BLaER1 treated with 17β-estradiol and CSF1 and Interleukin-3, amounts not matched to agents 10 nM and 100 nM (cell line): ENCODE measurements around the gene SRF.
A peak's percentile ranks its signal among the peaks of the same experiment; 100 is the strongest.
"Not testable (repeated sequence)": the region's sequence is repeated elsewhere in the genome, so short reads cannot be mapped to it uniquely, and the experiment has no call there.

Source experiments
- H3K27ac ChIP-seq, 11 experiments: shearing (Covaris generic); formaldehyde crosslinking; 2 replicates each; pipeline ENCODE4 v1.8.1; 2022
- H3K27me3 ChIP-seq, 11 experiments: shearing (Covaris generic); formaldehyde crosslinking; 2 replicates each; pipeline ENCODE4 v1.8.1; 2022
- H3K36me3 ChIP-seq, 11 experiments: shearing (Covaris generic); formaldehyde crosslinking; 2 replicates each; pipeline ENCODE4 v1.8.1; 2022
- H3K4me1 ChIP-seq, 10 experiments: shearing (Covaris generic); formaldehyde crosslinking; 2 replicates each; pipeline ENCODE4 v1.8.1; 2022
- H3K4me2 ChIP-seq, 11 experiments: shearing (Covaris generic); formaldehyde crosslinking; 2 replicates each; pipeline ENCODE4 v1.8.1; 2022
- H3K4me3 ChIP-seq, 10 experiments: shearing (Covaris generic); formaldehyde crosslinking; 2 replicates each; pipeline ENCODE4 v1.8.1; 2022
- H3K9ac ChIP-seq, 11 experiments: shearing (Covaris generic); formaldehyde crosslinking; 2 replicates each; pipeline ENCODE4 v1.8.1; 2022
- H3K9me3 ChIP-seq, 11 experiments: shearing (Covaris generic); formaldehyde crosslinking; replicated peaks in 1 of 11; 2 replicates each; pipeline ENCODE4 v1.8.1; 2022
- H4K20me1 ChIP-seq, 11 experiments: shearing (Covaris generic); formaldehyde crosslinking; 2 replicates each; pipeline ENCODE4 v1.8.1; 2022
- Cebpa-rat ChIP-seq, 11 experiments: shearing (Covaris generic); IDR thresholded peaks; 2 replicates each; pipeline ENCODE4 v1.8.1; 2022

The SRF gene

GRCh38 chr6:43128926-43129325, 42.1 kb upstream of the SRF start:
- H3K4me3 ChIP-seq = no peak overlapping the region
- H3K27me3 ChIP-seq = no peaks in the 10 kb centered on the region
- H3K9ac ChIP-seq = peak overlapping the region in 3 of 11 experiments; percentile 6 to 43 (median 11); a peak in 2 of 22 replicates
- H3K27ac ChIP-seq = no peak overlapping the region
- peaks cover 0 to 75% (median 51%) of the 10 kb centered on the region in 11 experiments; a peak in 17 of 22 replicates for H4K20me1 ChIP-seq
- H3K4me2 ChIP-seq = no peak overlapping the region
- no peak for TF ChIP-seq Cebpa-rat (IDR thresholded peaks at IDR 0.05)
- H3K9me3 ChIP-seq = no peaks in the 10 kb centered on the region
- H3K4me1 ChIP-seq = peaks cover 13 to 39% (median 29%) of the 10 kb centered on the region in 10 experiments; a peak in 18 of 20 replicates
- H3K36me3 ChIP-seq = peaks cover 14 to 53% (median 45%) of the 10 kb centered on the region in 11 experiments; a peak in 21 of 22 replicates

- Histone ChIP-seq H3K9ac (peak overlapping the region in 4 of 11 experiments; percentile 0 to 43 (median 8); a peak in 2 of 22 replicates), H3K9me3 (no peaks in the 10 kb centered on the region), H3K4me1 (peaks cover 6 to 33% (median 24%) of the 10 kb centered on the region in 10 experiments; a peak in 18 of 20 replicates), H3K27me3 (no peaks in the 10 kb centered on the region), H3K27ac (peak overlapping the region in 1 of 11 experiments; percentile 16; a peak in 1 of 22 replicates), H3K36me3 (peaks cover 14 to 59% (median 49%) of the 10 kb centered on the region in 11 experiments; a peak in 21 of 22 replicates), H3K4me2 (no peak overlapping the region), H4K20me1 (peaks cover 0 to 69% (median 44%) of the 10 kb centered on the region in 11 experiments; a peak in 17 of 22 replicates), H3K4me3 (no peak overlapping the region)
- no peak for TF ChIP-seq Cebpa-rat (IDR thresholded peaks at IDR 0.05)
Measured at GRCh38 chr6:43129434-43130194, 41.5 kb upstream of the SRF start.

GRCh38 chr6:43130429-43130828, 40.6 kb upstream of the SRF start:
- no peak overlapping the region for H3K4me3 ChIP-seq
- TF ChIP-seq Cebpa-rat (IDR thresholded peaks at IDR 0.05) = no peak

GRCh38 chr6:43131379-43131778, 39.7 kb upstream of the SRF start:
- H3K4me2 ChIP-seq, H3K27me3 ChIP-seq, H3K9me3 ChIP-seq, H3K27ac ChIP-seq, H3K9ac ChIP-seq, H3K4me3 ChIP-seq: not testable (repeated sequence)
- Histone ChIP-seq H3K36me3 (peaks cover 14 to 69% (median 60%) of the 10 kb centered on the region in 11 experiments; a peak in 21 of 22 replicates), H4K20me1 (peaks cover 0 to 58% (median 27%) of the 10 kb centered on the region in 11 experiments; a peak in 17 of 22 replicates), H3K4me1 (peaks cover 0 to 16% (median 10%) of the 10 kb centered on the region in 10 experiments; a peak in 15 of 20 replicates)

More at GRCh38 chr6:43130429-43130828, 40.6 kb upstream of the SRF start:
- Histone ChIP-seq H3K9me3 (no peaks in the 10 kb centered on the region), H4K20me1 (peaks cover 0 to 67% (median 36%) of the 10 kb centered on the region in 11 experiments; a peak in 17 of 22 replicates), H3K27ac (no peak overlapping the region), H3K36me3 (peaks cover 14 to 67% (median 56%) of the 10 kb centered on the region in 11 experiments; a peak in 21 of 22 replicates), H3K4me2 (no peak overlapping the region), H3K4me1 (peaks cover 0 to 25% (median 19%) of the 10 kb centered on the region in 10 experiments; a peak in 16 of 20 replicates), H3K27me3 (no peaks in the 10 kb centered on the region), H3K9ac (0 out of 22 replicates have a peak overlapping the region, but pooled peaks of 1 of the 11 experiments have one; percentile 0)

- Histone ChIP-seq H3K9ac (no peak overlapping the region), H3K4me1 (peaks cover 0 to 19% (median 12%) of the 10 kb centered on the region in 10 experiments; a peak in 12 of 20 replicates), H3K27ac (no peak overlapping the region), H3K36me3 (peaks cover 0 to 57% (median 29%) of the 10 kb centered on the region in 11 experiments; a peak in 19 of 22 replicates), H3K9me3 (no peaks in the 10 kb centered on the region), H4K20me1 (peaks cover 0 to 10% (median 0%) of the 10 kb centered on the region in 11 experiments; a peak in 1 of 22 replicates), H3K4me2 (no peak overlapping the region), H3K27me3 (no peaks in the 10 kb centered on the region), H3K4me3 (no peak overlapping the region)
- TF ChIP-seq Cebpa-rat (IDR thresholded peaks at IDR 0.05) = no peak
Measured at GRCh38 chr6:43138267-43138666, 32.8 kb upstream of the SRF start.

GRCh38 chr6:43139973-43140372, 31.1 kb upstream of the SRF start:
- peaks cover 0 to 54% (median 38%) of the 10 kb centered on the region in 11 experiments; a peak in 20 of 22 replicates for H3K36me3 ChIP-seq
- H3K4me1 ChIP-seq = peaks cover 0 to 25% (median 15%) of the 10 kb centered on the region in 10 experiments; a peak in 13 of 20 replicates
- not testable (repeated sequence) for H3K27ac ChIP-seq, H3K27me3 ChIP-seq, H3K9me3 ChIP-seq, H3K4me3 ChIP-seq, H4K20me1 ChIP-seq, H3K4me2 ChIP-seq
- H3K9ac ChIP-seq = 0 out of 22 replicates have a peak overlapping the region, but pooled peaks of 1 of the 11 experiments have one; percentile 26

GRCh38 chr6:43141644-43142043, 29.4 kb upstream of the SRF start:
- H3K9ac ChIP-seq = peak overlapping the region in 4 of 11 experiments; percentile 6 to 44 (median 26); a peak in 4 of 22 replicates
- H3K4me1 ChIP-seq = peaks cover 0 to 25% (median 15%) of the 10 kb centered on the region in 10 experiments; a peak in 13 of 20 replicates
- H3K27ac ChIP-seq = no peak overlapping the region; a peak in 2 of 22 replicates
- H3K27me3 ChIP-seq = no peaks in the 10 kb centered on the region
- H3K4me2 ChIP-seq = peak overlapping the region in 6 of 11 experiments; percentile 4 to 53 (median 34); a peak in 9 of 22 replicates
- 0 out of 22 replicates have a peak, but pooled peaks cover 0 to 5% (median 0%) of the 10 kb centered on the region in 11 experiments for H4K20me1 ChIP-seq
- no peak for TF ChIP-seq Cebpa-rat (IDR thresholded peaks at IDR 0.05)
- no peaks in the 10 kb centered on the region for H3K9me3 ChIP-seq
- no peak overlapping the region for H3K4me3 ChIP-seq
- peaks cover 5 to 64% (median 44%) of the 10 kb centered on the region in 11 experiments; a peak in 20 of 22 replicates for H3K36me3 ChIP-seq

GRCh38 chr6:43142101-43142500, 29.0 kb upstream of the SRF start:
- peak overlapping the region in 5 of 11 experiments; percentile 6 to 44 (median 32); a peak in 4 of 22 replicates for H3K9ac ChIP-seq
- 0 out of 22 replicates have a peak, but pooled peaks cover 0 to 7% (median 0%) of the 10 kb centered on the region in 11 experiments for H4K20me1 ChIP-seq
- no peaks in the 10 kb centered on the region for H3K9me3 ChIP-seq
- no peak overlapping the region for H3K4me3 ChIP-seq
- peak overlapping the region in 6 of 11 experiments; percentile 4 to 53 (median 34); a peak in 11 of 22 replicates for H3K4me2 ChIP-seq
- peaks cover 0 to 28% (median 16%) of the 10 kb centered on the region in 10 experiments; a peak in 13 of 20 replicates for H3K4me1 ChIP-seq
- H3K36me3 ChIP-seq = peaks cover 5 to 69% (median 49%) of the 10 kb centered on the region in 11 experiments; a peak in 20 of 22 replicates
- no peak for TF ChIP-seq Cebpa-rat (IDR thresholded peaks at IDR 0.05)
- no peak overlapping the region; a peak in 1 of 22 replicates for H3K27ac ChIP-seq
- no peaks in the 10 kb centered on the region for H3K27me3 ChIP-seq
